Tibial nerve (tissue), 4 donors: Measurements from ENCODE around the gene RIC1.

Experiments
- CTCF ChIP-seq, 5 experiments: fragments of 200-600 bp in 3 of 5; fragments of 450-650 bp in 2 of 5; sonication (generic) in 3 of 5; IDR thresholded peaks; one replicate each; pipeline ENCODE4 v1.5.1; 2016 to 2019; ENCODE audit warnings: antibody characterized with exemption in 5 of 5, mild to moderate bottlenecking in 3 of 5, moderate library complexity in 2 of 5
- EP300 ChIP-seq, 2 donors: sonication (generic); formaldehyde crosslinking; IDR thresholded peaks; one replicate each; pipeline ENCODE4 v1.6.1; 2017; ENCODE audit warnings: antibody characterized with exemption in 2 of 2, mild to moderate bottlenecking in 1 of 2
- POLR2A ChIP-seq, 2 donors: fragments of 450-650 bp; IDR thresholded peaks; one replicate each; pipeline ENCODE4 v1.6.1; 2017; ENCODE audit warnings: antibody characterized with exemption in 2 of 2, mild to moderate bottlenecking in 2 of 2, moderate library complexity in 2 of 2

GRCh38 chr9:5820425-5820824 lies 191.5 kb downstream of the RIC1 start:
- TF ChIP-seq CTCF (IDR thresholded peaks at IDR 0.05): no peak
- TF ChIP-seq POLR2A (IDR thresholded peaks at IDR 0.05): no peak
- no peak for TF ChIP-seq EP300 (IDR thresholded peaks at IDR 0.05)
